ENCODE measurements around the gene KLK1. TPM values are rescaled to one million over a fixed set of nuclear protein-coding genes. Genes with fewer than 3 reads are reported as not detected.

The KLK1 gene
- total RNA-seq, 1 donor from 2014 or later, result 3.0 TPM

- intact Hi-C loops (cut with micrococcal nuclease), result no loop called here
- Mint-ChIP-seq H3K27me3 (peaks cover 26% of the 10 kb centered on the region), H3K36me3 (ENCODE audit: low read depth) (no peaks in the 10 kb centered on the region), H3K4me1 (peaks cover 5% of the 10 kb centered on the region), H3K4me3 (no peak overlapping the region), H3K9me3 (no peaks in the 10 kb centered on the region), H3K27ac (no peak overlapping the region)
- DNase-seq, result no peak
These were observed 7.4 kb upstream of the KLK1 start for GRCh38 chr19:50831026-50831396.

DNA sequence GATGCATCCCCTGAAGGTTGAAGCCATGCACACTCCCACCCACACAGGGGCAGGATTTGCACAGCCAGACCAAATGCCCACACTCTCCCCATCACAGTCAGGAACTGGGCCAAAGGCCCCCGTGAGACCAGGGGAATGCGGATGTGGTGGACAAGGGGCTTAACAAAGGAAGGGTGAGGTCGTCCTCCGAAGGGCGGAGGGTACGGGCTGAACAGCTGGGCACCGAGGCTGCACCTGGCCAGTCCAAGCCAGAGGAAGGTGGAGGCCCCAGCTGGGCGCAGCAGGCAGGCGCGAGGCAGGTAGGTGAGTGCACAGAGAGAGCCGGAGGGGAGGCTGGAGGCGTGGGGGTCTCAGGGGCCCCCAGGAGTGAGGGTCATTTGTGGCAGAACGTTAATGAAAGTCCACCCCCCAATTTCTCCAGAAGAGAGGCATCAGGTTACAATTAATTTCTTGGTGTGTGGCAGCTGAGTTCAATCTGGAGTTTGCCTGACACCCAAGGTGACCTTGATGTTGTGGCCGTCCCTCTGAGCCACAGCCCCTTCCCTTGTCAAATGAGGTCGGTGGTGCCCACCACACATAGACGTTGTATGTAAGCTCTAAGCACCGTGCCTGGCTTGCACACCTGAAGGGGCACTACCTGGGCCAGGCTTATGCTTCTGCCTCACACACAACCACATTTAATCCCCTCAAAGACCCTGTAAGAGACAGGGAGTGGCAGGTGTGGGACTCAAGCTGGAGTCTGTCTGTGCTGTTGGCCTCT is 6.9 kb upstream of the KLK1 start:
- Mint-ChIP-seq H3K36me3 (ENCODE audit: low read depth) (no peaks in the 10 kb centered on the region), H3K4me3 (no peak overlapping the region), H3K9me3 (no peaks in the 10 kb centered on the region), H3K27ac (no peak overlapping the region), H3K27me3 (peaks cover 26% of the 10 kb centered on the region), H3K4me1 (peaks cover 3% of the 10 kb centered on the region)
- DNase-seq, result no peak
- intact Hi-C loops (cut with micrococcal nuclease), result no loop called here

GRCh38 chr19:50829801-50830200 is 6.2 kb upstream of the KLK1 start:
- no peak overlapping the region for H3K27ac Mint-ChIP-seq
- DNase-seq, result no peak
- H3K36me3 Mint-ChIP-seq (ENCODE audit: low read depth), result no peaks in the 10 kb centered on the region
- H3K9me3 Mint-ChIP-seq, result no peaks in the 10 kb centered on the region
- intact Hi-C loops (cut with micrococcal nuclease), result no loop called here
- H3K4me3 Mint-ChIP-seq, result no peak overlapping the region
- no peaks in the 10 kb centered on the region for H3K4me1 Mint-ChIP-seq
- H3K27me3 Mint-ChIP-seq, result peaks cover 22% of the 10 kb centered on the region

DNA sequence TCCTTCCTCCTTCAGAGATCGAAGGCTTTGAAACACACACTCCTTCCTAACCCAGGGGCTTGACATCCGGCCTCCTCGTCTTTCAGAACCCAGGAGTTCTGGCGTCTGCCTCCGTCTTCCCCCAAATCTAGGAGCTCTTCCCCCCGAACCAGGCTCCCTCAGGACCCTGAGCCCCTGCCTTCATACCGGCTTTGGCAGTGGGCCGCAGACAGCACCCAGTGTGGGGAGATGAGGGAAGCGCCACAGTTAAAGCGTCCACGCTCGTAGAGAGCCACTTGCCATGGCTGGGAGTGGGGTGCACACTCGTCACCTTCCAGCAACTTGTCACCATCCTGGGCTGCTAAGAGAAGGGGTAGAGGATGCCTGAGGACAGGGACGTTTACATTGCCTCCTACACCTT is 3.9 kb upstream of the KLK1 start:
- Mint-ChIP-seq H3K36me3 (ENCODE audit: low read depth) (no peaks in the 10 kb centered on the region), H3K9me3 (no peaks in the 10 kb centered on the region), H3K4me1 (no peaks in the 10 kb centered on the region), H3K27me3 (peaks cover 21% of the 10 kb centered on the region), H3K27ac (no peak overlapping the region), H3K4me3 (no peak overlapping the region)
- DNase-seq, result no peak
- intact Hi-C loops (cut with micrococcal nuclease), result no loop called here

GRCh38 chr19:50826492-50827240 is 3.1 kb upstream of the KLK1 start:
- DNase-seq, result no peak
- no peak overlapping the region for H3K27ac Mint-ChIP-seq
- H3K36me3 Mint-ChIP-seq (ENCODE audit: low read depth), result no peaks in the 10 kb centered on the region
- no peak overlapping the region for H3K4me3 Mint-ChIP-seq
- intact Hi-C loops (cut with micrococcal nuclease), result no loop called here
- H3K9me3 Mint-ChIP-seq, result no peaks in the 10 kb centered on the region
- no peaks in the 10 kb centered on the region for H3K4me1 Mint-ChIP-seq
- peaks cover 28% of the 10 kb centered on the region for H3K27me3 Mint-ChIP-seq

DNA sequence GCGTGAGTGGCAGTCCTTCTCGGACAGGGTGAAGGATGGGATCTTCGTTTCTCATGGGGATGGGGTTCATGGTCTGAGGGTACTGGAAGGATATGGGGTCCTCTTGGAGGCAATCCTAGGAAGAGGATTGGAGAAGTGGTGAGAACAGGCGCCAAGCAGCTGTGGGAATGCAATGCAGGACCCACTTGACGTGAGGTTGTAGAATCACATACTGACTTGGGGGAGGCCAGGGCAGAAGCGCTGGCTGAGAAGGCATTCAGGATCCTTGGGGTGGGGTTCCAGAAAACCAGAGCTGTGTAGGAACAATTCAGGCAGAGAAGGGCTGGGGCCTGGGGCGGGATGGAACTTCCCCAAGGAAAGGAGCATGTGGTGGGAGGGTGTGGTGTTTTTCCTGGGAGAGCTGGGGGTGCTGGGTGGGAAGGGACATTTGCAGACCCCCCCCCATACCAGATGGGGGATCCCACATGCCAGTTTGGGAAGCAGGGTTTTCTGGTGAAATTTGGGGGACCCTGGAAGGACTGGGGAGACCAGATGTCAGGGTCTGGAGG is 852 bp downstream of the KLK1 start:
- H3K27ac Mint-ChIP-seq, result no peak overlapping the region
- H3K36me3 Mint-ChIP-seq (ENCODE audit: low read depth), result no peaks in the 10 kb centered on the region
- peaks cover 23% of the 10 kb centered on the region for H3K4me1 Mint-ChIP-seq
- no peak for DNase-seq
- no peaks in the 10 kb centered on the region for H3K9me3 Mint-ChIP-seq
- H3K27me3 Mint-ChIP-seq, result peaks cover 40% of the 10 kb centered on the region
- no peak overlapping the region for H3K4me3 Mint-ChIP-seq
- intact Hi-C loops (cut with micrococcal nuclease), result no loop called here

- intact Hi-C loops (cut with micrococcal nuclease), result no loop called here
- no peak for DNase-seq
- Mint-ChIP-seq H3K4me1 (peaks cover 32% of the 10 kb centered on the region), H3K36me3 (ENCODE audit: low read depth) (peaks cover 3% of the 10 kb centered on the region), H3K4me3 (no peak overlapping the region), H3K27ac (no peak overlapping the region), H3K27me3 (peaks cover 40% of the 10 kb centered on the region), H3K9me3 (peaks cover 3% of the 10 kb centered on the region)
These were observed 2.0 kb downstream of the KLK1 start for GRCh38 chr19:50821622-50822021.

DNA sequence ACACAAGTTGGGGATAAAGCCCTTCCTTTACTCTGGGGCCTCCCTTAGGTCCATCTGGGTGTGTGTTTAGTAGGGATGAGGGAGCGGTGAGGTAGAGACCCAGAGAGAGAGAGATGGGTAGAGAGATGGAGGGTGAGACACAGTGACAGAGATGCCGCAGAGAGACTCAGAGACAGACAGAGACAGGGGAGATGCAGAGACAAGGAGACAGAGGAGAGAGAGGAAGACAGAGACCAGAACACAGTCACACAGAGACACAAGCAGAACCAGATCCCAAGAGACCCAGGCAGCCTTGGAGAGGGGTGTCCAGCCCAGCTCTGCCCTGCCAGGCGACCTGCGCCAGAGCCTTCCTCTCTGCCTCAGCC is 2.4 kb downstream of the KLK1 start:
- Mint-ChIP-seq H3K27me3 (peaks cover 40% of the 10 kb centered on the region), H3K27ac (no peak overlapping the region), H3K9me3 (peaks cover 3% of the 10 kb centered on the region), H3K36me3 (ENCODE audit: low read depth) (peaks cover 3% of the 10 kb centered on the region), H3K4me1 (peaks cover 35% of the 10 kb centered on the region), H3K4me3 (peak overlapping the region; percentile 0)
- intact Hi-C loops (cut with micrococcal nuclease), result no loop called here
- DNase-seq, result no peak

DNA sequence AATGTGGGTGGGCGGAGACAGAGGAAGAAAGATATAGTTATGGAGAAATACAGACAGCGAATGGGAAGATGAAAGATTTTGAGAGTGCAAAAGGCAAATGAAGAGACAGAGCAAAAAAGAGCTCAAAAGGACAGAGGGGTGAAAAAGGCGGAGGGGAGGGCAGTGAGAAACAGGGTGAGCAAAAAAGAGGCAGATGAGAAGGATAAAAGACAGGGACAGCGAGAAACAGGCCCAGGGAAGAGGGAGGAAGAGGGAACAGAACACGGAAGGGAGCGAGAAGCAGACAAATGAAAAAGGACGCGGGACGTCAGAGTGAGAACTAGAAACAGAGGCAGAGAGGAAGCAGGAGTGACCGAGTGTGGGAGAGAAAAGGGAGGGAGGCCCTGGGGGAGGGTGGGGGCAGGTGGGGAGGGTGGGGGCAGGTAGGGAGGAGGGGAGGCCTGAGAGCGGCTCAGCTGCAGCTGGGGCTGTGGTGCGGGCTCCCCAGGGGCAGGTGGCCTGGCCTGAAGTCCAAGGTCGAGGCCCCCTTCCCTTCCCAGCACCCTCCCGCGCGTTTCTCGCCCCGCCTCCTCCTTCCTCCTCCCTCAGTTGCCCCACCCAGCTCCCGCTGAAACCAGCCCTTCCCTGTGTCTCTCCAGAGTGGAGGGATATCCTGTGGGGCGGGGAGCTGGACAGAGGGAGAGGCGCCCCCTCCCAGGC is 2.9 kb downstream of the KLK1 start:
- no peak for DNase-seq
- peaks cover 38% of the 10 kb centered on the region for H3K27me3 Mint-ChIP-seq
- peak overlapping the region; percentile 60 for H3K27ac Mint-ChIP-seq
- peaks cover 3% of the 10 kb centered on the region for H3K9me3 Mint-ChIP-seq
- H3K4me3 Mint-ChIP-seq, result peak overlapping the region; percentile 66
- intact Hi-C loops (cut with micrococcal nuclease), result no loop called here
- peaks cover 3% of the 10 kb centered on the region for H3K36me3 Mint-ChIP-seq (ENCODE audit: low read depth)
- H3K4me1 Mint-ChIP-seq, result peaks cover 35% of the 10 kb centered on the region

- H3K27me3 Mint-ChIP-seq, result peaks cover 38% of the 10 kb centered on the region
- peak overlapping the region; percentile 45 for H3K27ac Mint-ChIP-seq
These were observed 3.5 kb downstream of the KLK1 start for GRCh38 chr19:50820086-50820485.

GRCh38 chr19:50819636-50820035 is 4.0 kb downstream of the KLK1 start:
- no peak overlapping the region for H3K27ac Mint-ChIP-seq
- H3K4me3 Mint-ChIP-seq, result peak overlapping the region; percentile 66
- peaks cover 3% of the 10 kb centered on the region for H3K9me3 Mint-ChIP-seq
- H3K36me3 Mint-ChIP-seq (ENCODE audit: low read depth), result peaks cover 3% of the 10 kb centered on the region
- H3K4me1 Mint-ChIP-seq, result peaks cover 35% of the 10 kb centered on the region
- peaks cover 38% of the 10 kb centered on the region for H3K27me3 Mint-ChIP-seq
- DNase-seq, result no peak
- intact Hi-C loops (cut with micrococcal nuclease), result no loop called here

More at GRCh38 chr19:50820086-50820485, 3.5 kb downstream of the KLK1 start:
- Mint-ChIP-seq H3K4me1 (peaks cover 35% of the 10 kb centered on the region), H3K9me3 (peaks cover 3% of the 10 kb centered on the region), H3K36me3 (ENCODE audit: low read depth) (peaks cover 3% of the 10 kb centered on the region), H3K4me3 (peak overlapping the region; percentile 66)
- DNase-seq, result no peak
- intact Hi-C loops (cut with micrococcal nuclease), result no loop called here

- intact Hi-C loops (cut with micrococcal nuclease), result loop anchor here (1.0 kb wide), 1 partner anchor 17 kb away; no protein-coding TSS in a partner anchor
- H3K27me3 Mint-ChIP-seq, result peaks cover 38% of the 10 kb centered on the region
- DNase-seq, result no peak
- H3K36me3 Mint-ChIP-seq (ENCODE audit: low read depth), result peaks cover 3% of the 10 kb centered on the region
- peak overlapping the region; percentile 17 for H3K27ac Mint-ChIP-seq
- H3K4me3 Mint-ChIP-seq, result peak overlapping the region; percentile 77
- H3K4me1 Mint-ChIP-seq, result peaks cover 35% of the 10 kb centered on the region
- peaks cover 3% of the 10 kb centered on the region for H3K9me3 Mint-ChIP-seq
These were observed 4.6 kb downstream of the KLK1 start for GRCh38 chr19:50818859-50819472.
